ENCODE measurements around the gene TRAP1. TPM values are rescaled to one million over a fixed set of nuclear protein-coding genes. Genes with fewer than 3 reads are reported as not detected.

The TRAP1 gene
- total RNA-seq, 4 donors from 2014 or later = 31.8 to 231 (median 57.1) TPM

GRCh38 chr16:3650631-3651265 lies 66.6 kb downstream of the TRAP1 start:
- H3K4me3 ChIP-seq = no peak overlapping the region
- no peaks in the 10 kb centered on the region for H3K27me3 ChIP-seq
- intact Hi-C loops (cut with DNase I; ENCODE audit: low total_unique reads) (no loop called here), in situ Hi-C loops (cut with MboI; ENCODE audit: low pct_ligation_motif_present in 1 of 4, low pct_unique_long_range_greater_than_20kb in 1 of 4, low sequenced_read_pairs in 3 of 4) (no loop called here)
- DNase-seq = no peak
- WGBS, 2 donors (ENCODE audit: low coverage in 1 of 2) = 83 to 93% methylated on average over 5 to 13 of the region's 13 CpGs
- H3K9me3 ChIP-seq = no peaks in the 10 kb centered on the region
- TF ChIP-seq, protein P1, sequence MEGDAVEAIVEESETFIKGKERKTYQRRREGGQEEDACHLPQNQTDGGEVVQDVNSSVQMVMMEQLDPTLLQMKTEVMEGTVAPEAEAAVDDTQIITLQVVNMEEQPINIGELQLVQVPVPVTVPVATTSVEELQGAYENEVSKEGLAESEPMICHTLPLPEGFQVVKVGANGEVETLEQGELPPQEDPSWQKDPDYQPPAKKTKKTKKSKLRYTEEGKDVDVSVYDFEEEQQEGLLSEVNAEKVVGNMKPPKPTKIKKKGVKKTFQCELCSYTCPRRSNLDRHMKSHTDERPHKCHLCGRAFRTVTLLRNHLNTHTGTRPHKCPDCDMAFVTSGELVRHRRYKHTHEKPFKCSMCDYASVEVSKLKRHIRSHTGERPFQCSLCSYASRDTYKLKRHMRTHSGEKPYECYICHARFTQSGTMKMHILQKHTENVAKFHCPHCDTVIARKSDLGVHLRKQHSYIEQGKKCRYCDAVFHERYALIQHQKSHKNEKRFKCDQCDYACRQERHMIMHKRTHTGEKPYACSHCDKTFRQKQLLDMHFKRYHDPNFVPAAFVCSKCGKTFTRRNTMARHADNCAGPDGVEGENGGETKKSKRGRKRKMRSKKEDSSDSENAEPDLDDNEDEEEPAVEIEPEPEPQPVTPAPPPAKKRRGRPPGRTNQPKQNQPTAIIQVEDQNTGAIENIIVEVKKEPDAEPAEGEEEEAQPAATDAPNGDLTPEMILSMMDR (IDR thresholded peaks at IDR 0.05) = no peak
- TF ChIP-seq POLR2AphosphoS5 (IDR thresholded peaks at IDR 0.05) = no peak
- no peak for TF ChIP-seq POLR2A (IDR thresholded peaks at IDR 0.05)
- H3K27ac ChIP-seq = no peak overlapping the region
- H3K4me1 ChIP-seq = peaks cover 3 to 30% (median 19%) of the 10 kb centered on the region in 4 donors
- H3K36me3 ChIP-seq = no peaks in the 10 kb centered on the region

DNA sequence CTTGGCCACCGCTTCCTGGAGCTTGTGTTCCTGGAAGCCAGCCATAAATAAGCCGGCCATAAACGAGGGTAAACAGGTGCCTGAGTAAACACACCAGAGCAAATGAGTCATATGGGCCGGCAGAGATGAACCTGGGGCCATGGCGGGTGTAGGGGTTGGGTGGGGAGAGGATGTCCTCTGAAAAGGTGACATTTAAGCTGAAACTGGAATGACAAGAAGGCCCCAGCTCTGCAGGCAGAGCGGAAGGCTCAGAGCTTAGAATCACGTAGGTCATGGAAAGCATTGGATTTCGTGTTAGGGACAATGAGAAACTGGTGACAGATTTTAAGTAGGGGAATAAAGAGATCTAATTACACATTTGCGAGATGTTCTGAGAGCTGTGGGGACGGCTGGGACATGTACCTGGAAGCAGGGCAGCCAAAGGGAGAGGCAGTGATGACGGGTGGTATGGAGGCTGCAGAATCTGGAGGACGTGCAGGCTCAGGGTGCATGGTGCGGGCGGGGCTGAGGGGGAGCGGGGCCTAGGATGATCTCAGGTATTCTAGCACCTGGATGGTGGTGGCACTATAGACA lies 70.9 kb downstream of the TRAP1 start:
- Histone ChIP-seq H3K4me1 (peaks cover 3 to 25% (median 20%) of the 10 kb centered on the region in 4 donors), H3K27me3 (no peaks in the 10 kb centered on the region), H3K9me3 (no peaks in the 10 kb centered on the region), H3K27ac (peak overlapping the region; percentile 60 to 71 (median 65)), H3K36me3 (no peaks in the 10 kb centered on the region), H3K4me3 (no peak overlapping the region)
- DNase-seq = peak; percentile 88
- 31 to 47% methylated on average over 11 to 15 of the region's 15 CpGs for WGBS, 2 donors (ENCODE audit: low coverage in 1 of 2)
- intact Hi-C loops (cut with DNase I; ENCODE audit: low total_unique reads) (no loop called here), in situ Hi-C loops (cut with MboI; ENCODE audit: low pct_ligation_motif_present in 1 of 4, low pct_unique_long_range_greater_than_20kb in 1 of 4, low sequenced_read_pairs in 3 of 4) (no loop called here)
- TF ChIP-seq POLR2AphosphoS5 (IDR thresholded peaks at IDR 0.05) (peak in 1 of 3 donors; percentile 17), EP300 (IDR thresholded peaks at IDR 0.05; ENCODE audit: low read depth) (no peak)

GRCh38 chr16:3645504-3646347 lies 71.6 kb downstream of the TRAP1 start:
- H3K36me3 ChIP-seq = no peaks in the 10 kb centered on the region
- no peak overlapping the region for H3K4me3 ChIP-seq
- no peak for TF ChIP-seq POLR2AphosphoS5 (IDR thresholded peaks at IDR 0.05)
- no peak for TF ChIP-seq POLR2A (IDR thresholded peaks at IDR 0.05)
- TF ChIP-seq EP300 (IDR thresholded peaks at IDR 0.05; ENCODE audit: low read depth) = no peak
- TF ChIP-seq, protein P1 (IDR thresholded peaks at IDR 0.05) = no peak
- H3K4me1 ChIP-seq = peaks cover 3 to 25% (median 20%) of the 10 kb centered on the region in 4 donors
- WGBS, 2 donors (ENCODE audit: low coverage in 1 of 2) = 37 to 70% methylated on average over 2 to 19 of the region's 19 CpGs
- H3K9me3 ChIP-seq = no peaks in the 10 kb centered on the region
- in situ Hi-C loops (cut with MboI; ENCODE audit: low pct_ligation_motif_present in 1 of 4, low pct_unique_long_range_greater_than_20kb in 1 of 4, low sequenced_read_pairs in 3 of 4) = no loop called here
- no peak for DNase-seq
- no peaks in the 10 kb centered on the region for H3K27me3 ChIP-seq
- intact Hi-C loops (cut with DNase I; ENCODE audit: low total_unique reads) = no loop called here
- H3K27ac ChIP-seq = peak overlapping the region; percentile 60 to 71 (median 65)

GRCh38 chr16:3645108-3645503 lies 72.2 kb downstream of the TRAP1 start:
- H3K4me1 ChIP-seq = peaks cover 3 to 26% (median 20%) of the 10 kb centered on the region in 4 donors
- in situ Hi-C loops (cut with MboI; ENCODE audit: low pct_ligation_motif_present in 1 of 4, low pct_unique_long_range_greater_than_20kb in 1 of 4, low sequenced_read_pairs in 3 of 4) (no loop called here), intact Hi-C loops (cut with DNase I; ENCODE audit: low total_unique reads) (no loop called here)
- H3K36me3 ChIP-seq = no peaks in the 10 kb centered on the region
- no peak overlapping the region for H3K4me3 ChIP-seq
- H3K9me3 ChIP-seq = no peaks in the 10 kb centered on the region
- TF ChIP-seq, protein P1 (IDR thresholded peaks at IDR 0.05) = no peak
- TF ChIP-seq EP300 (IDR thresholded peaks at IDR 0.05; ENCODE audit: low read depth) (no peak), POLR2AphosphoS5 (IDR thresholded peaks at IDR 0.05) (no peak), POLR2A (IDR thresholded peaks at IDR 0.05) (no peak)
- 74 to 75% methylated on average over 3 to 6 of the region's 6 CpGs for WGBS, 2 donors (ENCODE audit: low coverage in 1 of 2)
- no peaks in the 10 kb centered on the region for H3K27me3 ChIP-seq
- H3K27ac ChIP-seq = no peak overlapping the region
- no peak for DNase-seq

All from transverse colon (tissue), 4 donors.